ENCODE results near the gene CDK19.

CDK19 gene

GRCh38 chr6:110635096-110635495 is 180.2 kb downstream of the CDK19 start:
- no peak for DNase-seq (ENCODE audit: low read depth)
- TF ChIP-seq, protein P1, sequence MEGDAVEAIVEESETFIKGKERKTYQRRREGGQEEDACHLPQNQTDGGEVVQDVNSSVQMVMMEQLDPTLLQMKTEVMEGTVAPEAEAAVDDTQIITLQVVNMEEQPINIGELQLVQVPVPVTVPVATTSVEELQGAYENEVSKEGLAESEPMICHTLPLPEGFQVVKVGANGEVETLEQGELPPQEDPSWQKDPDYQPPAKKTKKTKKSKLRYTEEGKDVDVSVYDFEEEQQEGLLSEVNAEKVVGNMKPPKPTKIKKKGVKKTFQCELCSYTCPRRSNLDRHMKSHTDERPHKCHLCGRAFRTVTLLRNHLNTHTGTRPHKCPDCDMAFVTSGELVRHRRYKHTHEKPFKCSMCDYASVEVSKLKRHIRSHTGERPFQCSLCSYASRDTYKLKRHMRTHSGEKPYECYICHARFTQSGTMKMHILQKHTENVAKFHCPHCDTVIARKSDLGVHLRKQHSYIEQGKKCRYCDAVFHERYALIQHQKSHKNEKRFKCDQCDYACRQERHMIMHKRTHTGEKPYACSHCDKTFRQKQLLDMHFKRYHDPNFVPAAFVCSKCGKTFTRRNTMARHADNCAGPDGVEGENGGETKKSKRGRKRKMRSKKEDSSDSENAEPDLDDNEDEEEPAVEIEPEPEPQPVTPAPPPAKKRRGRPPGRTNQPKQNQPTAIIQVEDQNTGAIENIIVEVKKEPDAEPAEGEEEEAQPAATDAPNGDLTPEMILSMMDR (IDR thresholded peaks at IDR 0.05; ENCODE audit: insufficient read depth, low read depth, low read length, missing control alignments), result no peak
- H3K4me3 ChIP-seq (ENCODE audit: low read length), result no peak overlapping the region

DNA sequence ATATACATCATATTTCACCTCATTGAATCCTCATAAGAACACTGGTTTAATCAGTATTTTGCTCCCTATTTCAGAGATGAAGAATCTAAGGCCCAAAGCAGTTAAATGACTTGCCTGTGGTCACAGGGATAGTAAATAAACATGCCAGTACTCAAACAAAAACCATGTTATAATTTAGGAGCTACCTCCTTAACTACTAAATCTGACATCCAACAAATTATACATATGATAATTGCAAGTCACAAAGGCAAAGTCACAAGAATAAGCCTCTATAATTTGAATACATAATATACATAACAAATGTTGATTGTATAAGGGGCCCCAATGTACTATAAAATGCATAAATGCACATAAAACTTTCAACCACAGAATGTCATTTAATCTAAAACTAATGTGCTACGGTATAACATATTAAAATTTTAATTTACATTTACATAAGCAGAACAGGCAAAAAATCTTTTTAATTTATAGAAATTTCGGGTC is 181.5 kb downstream of the CDK19 start:
- no peak for DNase-seq (ENCODE audit: low read depth)
- TF ChIP-seq, protein P1 (IDR thresholded peaks at IDR 0.05; ENCODE audit: insufficient read depth, low read depth, low read length, missing control alignments), result no peak
- H3K4me3 ChIP-seq (ENCODE audit: low read length), result no peak overlapping the region

DNA sequence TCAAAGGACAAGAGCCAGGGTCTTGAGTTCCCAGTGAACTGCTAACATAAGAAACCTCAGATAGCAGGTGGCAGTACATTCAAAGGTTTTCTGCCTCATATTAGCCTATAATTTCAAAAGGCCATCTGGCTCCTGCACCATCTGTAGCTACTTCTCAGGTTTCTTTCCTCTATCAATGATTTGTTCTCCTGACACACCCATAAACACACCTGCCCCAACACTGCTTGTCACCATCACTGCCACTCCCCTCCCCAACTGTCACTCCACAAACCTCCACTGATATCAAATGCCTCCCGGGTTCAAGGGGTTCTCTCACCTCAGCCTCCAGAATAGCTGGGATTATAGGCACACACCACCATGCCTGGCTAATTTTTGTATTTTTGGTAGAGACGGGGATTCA is 186.1 kb downstream of the CDK19 start:
- H3K4me3 ChIP-seq (ENCODE audit: low read length), result no peak overlapping the region
- no peak for DNase-seq (ENCODE audit: low read depth)
- TF ChIP-seq, protein P1 (IDR thresholded peaks at IDR 0.05; ENCODE audit: insufficient read depth, low read depth, low read length, missing control alignments), result no peak

DNA sequence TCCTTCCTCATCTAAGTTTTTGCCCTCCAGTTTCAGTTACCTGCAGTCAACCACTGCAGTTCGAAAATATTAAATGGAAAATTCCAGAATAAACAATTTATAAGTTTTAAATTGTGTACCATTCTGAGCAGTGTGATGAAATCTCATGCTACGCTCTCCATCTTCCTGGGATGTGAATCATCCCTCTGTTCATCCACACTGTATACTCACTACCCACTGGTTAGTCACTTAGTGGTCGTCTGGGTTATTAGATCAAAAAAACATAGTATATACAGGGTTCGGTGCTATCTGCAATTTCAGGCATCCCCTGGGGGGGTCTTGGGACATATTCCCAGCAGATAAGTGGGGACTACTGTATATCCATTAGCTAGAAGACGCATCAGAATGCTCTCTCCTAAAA is 186.9 kb downstream of the CDK19 start:
- H3K4me3 ChIP-seq (ENCODE audit: low read length), result no peak overlapping the region
- TF ChIP-seq, protein P1 (IDR thresholded peaks at IDR 0.05; ENCODE audit: insufficient read depth, low read depth, low read length, missing control alignments), result no peak
- DNase-seq (ENCODE audit: low read depth), result peak; percentile 71

GRCh38 chr6:110626442-110626841 is 188.8 kb downstream of the CDK19 start:
- TF ChIP-seq, protein P1 (IDR thresholded peaks at IDR 0.05; ENCODE audit: insufficient read depth, low read depth, low read length, missing control alignments), result no peak
- DNase-seq (ENCODE audit: low read depth), result no peak
- H3K4me3 ChIP-seq (ENCODE audit: low read length), result no peak overlapping the region

- DNase-seq (ENCODE audit: low read depth), result peak; percentile 78
- H3K4me3 ChIP-seq (ENCODE audit: low read length), result no peak overlapping the region
- TF ChIP-seq, protein P1 (IDR thresholded peaks at IDR 0.05; ENCODE audit: insufficient read depth, low read depth, low read length, missing control alignments), result no peak
These were observed 189.4 kb downstream of the CDK19 start for GRCh38 chr6:110625883-110626282.

GRCh38 chr6:110622912-110623578 is 192.2 kb downstream of the CDK19 start:
- TF ChIP-seq, protein P1 (IDR thresholded peaks at IDR 0.05; ENCODE audit: insufficient read depth, low read depth, low read length, missing control alignments), result no peak
- DNase-seq (ENCODE audit: low read depth), result peak; percentile 88
- no peak overlapping the region for H3K4me3 ChIP-seq (ENCODE audit: low read length)

All from epithelial cell of esophagus (primary cell).